Testis (tissue), 5 donors: ENCODE data around the gene DPP9. TPM values are rescaled to one million over a fixed set of nuclear protein-coding genes. Genes with fewer than 3 reads are reported as not detected.
A peak's percentile ranks its signal among the peaks of the same experiment; 100 is the strongest.

Source experiments
- DNase-seq: peaks from one replicate; pipeline ENCODE4 v3.0.0-alpha.2; 2019
- H3K27ac ChIP-seq, 2 donors: fragments of 200-600 bp; sonication (generic); one replicate each; pipeline ENCODE4 v1.5.1; 2019
- H3K27me3 ChIP-seq: fragments of 200-600 bp; sonication (generic); one replicate; pipeline ENCODE4 v1.5.1; 2019
- H3K36me3 ChIP-seq: fragments of 200-600 bp; sonication (generic); one replicate; pipeline ENCODE4 v1.5.1; 2017; ENCODE audit warnings: low read depth; ENCODE audit errors: missing control alignments
- H3K4me1 ChIP-seq: fragments of 200-600 bp; sonication (generic); one replicate; pipeline ENCODE4 v1.5.1; 2019
- H3K4me3 ChIP-seq, 2 donors: fragments of 200-600 bp; sonication (generic); one replicate each; pipeline ENCODE4 v1.5.1; 2017 to 2019
- H3K9me3 ChIP-seq: fragments of 200-600 bp; sonication (generic); one replicate; pipeline ENCODE4 v1.5.1; 2017
- CTCF ChIP-seq, 3 experiments: fragments of 450-650 bp in 2 of 3; fragments of 200-600 bp in 1 of 3; sonication (generic) in 1 of 3; IDR thresholded peaks; one replicate each; pipeline ENCODE4 v1.5.1; 2016 to 2019; ENCODE audit warnings: antibody characterized with exemption in 3 of 3, mild to moderate bottlenecking in 2 of 3, moderate library complexity in 1 of 3
- POLR2A ChIP-seq: fragments of 450-650 bp; IDR thresholded peaks from one replicate; pipeline ENCODE4 v1.6.1; 2017; ENCODE audit warnings: antibody characterized with exemption, mild to moderate bottlenecking, moderate library complexity
- WGBS, 2 donors: methylation state at CpG; one replicate each; pipeline ENCODE4 v1.1.5; 2018; 5-methylcytosine and 5-hydroxymethylcytosine counted together
- intact Hi-C: fragments of 100-400 bp; cut with DNase I; formaldehyde crosslinking; loops from one replicate; pipeline ENCODE4 v1.15.1; 2023; ENCODE audit warnings: low total_unique reads
- long read RNA-seq, 2 donors: transcript quantifications; one replicate each; lab custom pipeline, GENCODE V29; 2026
- polyA plus RNA-seq: library from polyadenylated mRNA; stranded (reverse); fragments of 350-450 nt; fragmentation: Illumina TruSeq; extraction: RNeasy Lipid Tissue Mini Kit (QIAGEN cat#74804); gene quantifications from one replicate; pipeline ENCODE4 v1.2.3, GENCODE V29; 2014; ENCODE audit warnings: low read depth, low replicate concordance; ENCODE audit not compliant: insufficient read depth
- total RNA-seq, 2 donors: library from RNA; depleted of rRNA; stranded (reverse); fragments of >200 nt; gene quantifications; one replicate each; pipeline ENCODE4 v1.2.3, GENCODE V29; 2016

Gene DPP9
- 10 to 100 TPM; 65.1 to 74.2 TPM for total RNA-seq
- polyA plus RNA-seq = 24.6 TPM
- long read RNA-seq, donor 1 = 0 reads
- long read RNA-seq, donor 2, full-length matches to known transcripts = 2 of 2 reads
- long read RNA-seq, donor 2, partial matches to known transcripts = 0 of 2 reads
- long read RNA-seq, donor 2, other reads (novel, unspliced or antisense) = 0 of 2 reads

DNA sequence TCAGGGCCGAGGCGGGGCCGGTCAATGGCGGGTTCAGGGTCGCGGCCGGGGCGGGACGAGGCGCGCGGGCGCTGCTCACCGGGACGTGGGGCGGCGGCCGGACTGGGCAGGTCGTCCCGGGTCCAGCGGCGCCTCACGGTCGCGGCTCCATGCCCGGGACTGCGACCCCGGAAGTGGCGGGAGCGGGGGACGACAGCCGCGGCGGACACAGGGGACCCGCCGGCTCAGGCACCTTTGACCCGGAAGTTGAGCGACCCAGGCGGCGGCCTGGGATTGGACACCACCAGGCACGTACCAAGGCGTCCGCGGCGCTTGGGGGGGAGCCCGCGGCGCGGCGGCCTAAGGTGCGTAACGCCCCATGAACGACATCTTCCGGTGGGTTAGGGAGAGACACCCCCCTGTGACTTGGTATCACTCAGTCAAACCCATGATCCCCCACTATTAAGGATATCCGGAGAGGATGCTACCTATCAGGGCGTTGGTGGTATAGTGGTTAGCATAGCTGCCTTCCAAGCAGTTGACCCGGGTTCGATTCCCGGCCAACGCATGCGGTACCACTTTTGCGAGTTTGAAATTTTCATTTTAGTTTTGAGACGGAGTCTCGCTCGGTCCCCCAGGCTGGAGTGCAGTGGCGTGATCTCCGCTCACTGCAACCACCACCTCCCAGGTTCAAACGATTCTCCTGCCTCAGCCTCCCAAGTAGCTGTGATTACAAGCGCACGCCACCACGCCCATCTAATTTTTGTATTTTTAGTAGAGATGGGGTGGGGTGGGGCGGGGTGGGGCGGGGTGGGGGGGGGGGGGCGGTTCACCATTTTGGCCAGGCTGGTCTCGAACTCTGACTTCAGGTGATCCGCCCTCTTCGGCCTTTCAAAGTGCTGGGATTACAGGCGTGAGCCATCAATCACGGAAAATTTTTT, at the start of gene DPP9:
Gene DPP9, minus strand, starts transcription at position 248 of the 920 bp plus-strand sequence. CDS start 3,936 bp downstream, outside the sequence.
- Histone ChIP-seq H3K4me1 (peaks cover 18% of the 10 kb centered on the region), H3K9me3 (no peaks in the 10 kb centered on the region), H3K27ac (peak within 1 kb of the TSS; percentile 77 to 88), H3K27me3 (no peaks in the 10 kb centered on the region), H3K36me3 (no peaks in the 10 kb centered on the region), H3K4me3 (peak within 1 kb of the TSS; percentile 80 to 99)
- peak in 2 of 3 experiments; percentile 71 to 73 for TF ChIP-seq CTCF (IDR thresholded peaks at IDR 0.05)
- no peak for TF ChIP-seq POLR2A
- intact Hi-C loops = no loop called here
- WGBS, 2 donors = 1% methylated on average over 32 to 72 of the region's 79 CpGs
- peak; percentile 97 for DNase-seq

- DNase-seq = no peak
- Histone ChIP-seq H3K9me3 (no peaks in the 10 kb centered on the region), H3K27me3 (no peaks in the 10 kb centered on the region), H3K4me3 (no peak overlapping the region), H3K36me3 (no peaks in the 10 kb centered on the region), H3K4me1 (peaks cover 3% of the 10 kb centered on the region), H3K27ac (no peak overlapping the region)
- TF ChIP-seq CTCF (IDR thresholded peaks at IDR 0.05) = no peak
- TF ChIP-seq POLR2A = no peak
- WGBS, 2 donors = 63 to 72% methylated on average over 7 to 9 of the region's 9 CpGs
- intact Hi-C loops = no loop called here
These were observed 49.5 kb upstream of the DPP9 start for GRCh38 chr19:4773047-4773640.

- Histone ChIP-seq H3K27ac (no peak overlapping the region), H3K4me1 (peaks cover 3% of the 10 kb centered on the region), H3K4me3 (no peak overlapping the region), H3K27me3 (no peaks in the 10 kb centered on the region), H3K9me3 (no peaks in the 10 kb centered on the region), H3K36me3 (no peaks in the 10 kb centered on the region)
- no peak for DNase-seq
- intact Hi-C loops = no loop called here
- WGBS, 2 donors = 52 to 65% methylated on average over 2 of the region's 2 CpGs
- TF ChIP-seq POLR2A (no peak), CTCF (IDR thresholded peaks at IDR 0.05) (no peak)
These were observed 48.9 kb upstream of the DPP9 start for GRCh38 chr19:4772566-4772965.

DNA sequence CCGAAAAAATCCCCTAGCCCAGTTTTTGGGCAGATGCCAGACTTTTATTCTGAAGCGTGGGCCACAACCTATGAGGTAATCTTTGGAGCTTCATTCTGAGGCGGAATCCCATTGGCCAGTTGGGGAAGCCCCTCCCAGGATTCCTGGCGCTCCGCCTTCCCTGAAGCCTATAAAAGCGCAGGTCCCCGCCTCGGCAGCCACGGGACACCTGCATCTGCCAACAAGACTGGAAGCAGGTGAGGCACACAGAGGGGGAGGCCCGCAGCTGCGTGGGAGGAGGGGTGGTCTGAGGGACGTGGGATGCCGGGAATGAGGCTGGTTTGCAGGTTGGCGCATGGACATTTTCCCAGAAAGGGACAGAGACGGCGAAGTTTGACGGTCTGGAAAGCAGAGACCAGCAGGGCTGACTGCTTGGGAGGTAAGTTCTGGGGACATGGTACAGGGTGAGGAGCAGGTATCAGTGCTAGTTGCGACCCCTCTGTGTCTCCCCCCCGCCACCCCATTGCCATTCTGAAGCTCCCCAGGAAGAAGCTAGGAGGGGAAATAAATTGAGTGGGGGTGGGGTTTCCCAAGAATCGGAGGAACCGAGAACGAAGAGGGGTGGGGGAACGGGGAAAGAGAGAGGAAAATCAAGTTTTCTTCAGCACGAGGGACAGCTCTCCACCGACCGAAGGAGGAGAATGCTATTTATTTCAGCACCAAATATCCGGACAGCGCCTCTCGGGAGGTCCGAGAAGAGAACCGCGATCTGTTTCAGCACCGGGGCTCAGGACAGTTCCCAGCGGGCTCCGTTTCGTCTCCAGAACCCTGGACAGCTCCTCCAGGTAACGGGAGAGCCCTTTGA, 45.5 kb upstream of the DPP9 start:
- WGBS, 2 donors = 2 to 7% methylated on average over 31 to 37 of the region's 37 CpGs
- Histone ChIP-seq H3K27ac (no peak overlapping the region), H3K36me3 (no peaks in the 10 kb centered on the region), H3K4me3 (peak overlapping the region in 1 of 2 donors; percentile 7), H3K9me3 (no peaks in the 10 kb centered on the region), H3K4me1 (peaks cover 3% of the 10 kb centered on the region), H3K27me3 (no peaks in the 10 kb centered on the region)
- TF ChIP-seq CTCF (IDR thresholded peaks at IDR 0.05) (no peak), POLR2A (no peak)
- intact Hi-C loops = no loop called here
- DNase-seq = peak; percentile 95
